Esophagus squamous epithelium (tissue), 5 donors: Measurements from ENCODE around the gene ANTKMT. TPM values are rescaled to one million over a fixed set of nuclear protein-coding genes. Genes with fewer than 3 reads are reported as not detected.

Source experiments
- DNase-seq: peaks from one replicate; lab custom pipeline; 2025; lab: John Stamatoyannopoulos, UW
- H3K27ac ChIP-seq, 4 donors: fragments of 200-600 bp; sonication (generic); one replicate each; pipeline ENCODE4 v1.5.1; 2016 to 2019; ENCODE audit warnings: mild to moderate bottlenecking in 1 of 4
- H3K27me3 ChIP-seq, 4 donors: fragments of 200-600 bp; sonication (generic); 1 replicate in 3 of 4; 2 replicates in 1 of 4; pipeline versions ENCODE4 v1.5.1 to v1.6.0; 2017 to 2021; ENCODE audit warnings: antibody characterized with exemption in 1 of 4
- H3K36me3 ChIP-seq, 3 donors: fragments of 200-600 bp; sonication (generic); one replicate each; pipeline ENCODE4 v1.5.1; 2016 to 2019
- H3K4me1 ChIP-seq, 3 donors: fragments of 200-600 bp; sonication (generic); one replicate each; pipeline ENCODE4 v1.5.1; 2017 to 2019
- H3K4me3 ChIP-seq, 4 donors: fragments of 200-600 bp; sonication (generic); 1 replicate in 3 of 4; 2 replicates in 1 of 4; pipeline ENCODE4 v1.5.1; 2016 to 2019; ENCODE audit warnings: mild to moderate bottlenecking in 2 of 4, moderate library complexity in 1 of 4
- H3K9me3 ChIP-seq, 3 donors: fragments of 200-600 bp; sonication (generic); one replicate each; pipeline ENCODE4 v1.5.1; 2016 to 2019
- POLR2A ChIP-seq, 4 donors: fragments of 450-650 bp; IDR thresholded peaks; one replicate each; pipeline ENCODE4 v1.6.1; 2017; ENCODE audit warnings: antibody characterized with exemption in 4 of 4, mild to moderate bottlenecking in 4 of 4, moderate library complexity in 3 of 4
- WGBS, 2 donors: methylation state at CpG; one replicate each; pipeline ENCODE4 v1.1.5; 2018; 5-methylcytosine and 5-hydroxymethylcytosine counted together
- intact Hi-C: fragments of 100-400 bp; cut with DNase I; formaldehyde crosslinking; loops from one replicate; pipeline ENCODE4 v1.15.0; 2022
- total RNA-seq, 4 donors: library from RNA; depleted of rRNA; stranded (reverse); fragments of >200 nt; gene quantifications; one replicate each; pipeline ENCODE4 v1.1.0, GENCODE V29; 2016
- TF ChIP-seq, protein P1 (sequence below), 6 experiments: fragments of 450-650 bp in 4 of 6; fragments of 200-600 bp in 2 of 6; sonication (generic) in 2 of 6; IDR thresholded peaks; one replicate each; pipeline ENCODE4 v1.5.1; 2016 to 2019; ENCODE audit warnings: antibody characterized with exemption in 6 of 6, mild to moderate bottlenecking in 4 of 6, moderate library complexity in 4 of 6
- donor health status: DM: yes; HTN: yes; CAD: no.

The ANTKMT gene
- total RNA-seq, 4 donors from 2014 or later: 11.6 to 29.1 (median 24.2) TPM

DNA sequence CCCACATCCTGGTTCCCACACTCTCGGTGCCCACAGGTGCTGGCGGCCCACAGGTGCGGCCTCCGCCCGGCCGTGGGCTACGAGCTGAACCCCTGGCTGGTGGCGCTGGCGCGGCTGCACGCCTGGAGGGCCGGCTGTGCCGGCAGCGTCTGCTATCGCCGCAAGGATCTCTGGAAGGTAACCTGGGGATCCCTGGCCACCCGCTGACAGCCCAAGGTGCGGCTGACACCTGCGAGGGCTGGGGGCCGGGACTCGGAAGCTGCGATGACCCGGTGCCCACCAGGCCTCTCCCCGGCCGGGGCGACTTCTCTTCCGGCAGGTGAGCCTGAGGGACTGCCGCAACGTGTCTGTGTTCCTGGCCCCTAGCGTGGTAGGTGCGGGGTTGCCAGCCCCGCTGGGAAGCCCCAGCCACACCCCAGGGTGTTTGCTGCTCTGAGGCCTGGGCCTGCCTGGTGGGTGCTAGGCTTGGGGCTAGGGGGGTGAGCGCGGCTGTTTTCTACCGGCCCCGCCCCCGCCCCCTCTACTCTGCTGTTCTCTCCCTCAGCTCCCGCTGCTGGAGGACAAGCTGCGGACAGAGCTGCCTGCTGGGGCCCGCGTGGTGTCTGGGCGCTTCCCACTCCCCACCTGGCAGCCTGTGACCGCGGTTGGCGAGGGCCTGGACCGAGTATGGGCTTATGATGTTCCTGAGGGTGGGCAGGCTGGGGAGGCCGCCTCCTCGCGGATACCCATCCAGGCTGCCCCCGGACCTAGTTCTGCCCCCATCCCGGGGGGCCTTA, 1.0 kb downstream of the ANTKMT start:
- H3K4me3 ChIP-seq: peak overlapping the region; percentile 59 to 87 (median 72)
- no peak for DNase-seq

DNA sequence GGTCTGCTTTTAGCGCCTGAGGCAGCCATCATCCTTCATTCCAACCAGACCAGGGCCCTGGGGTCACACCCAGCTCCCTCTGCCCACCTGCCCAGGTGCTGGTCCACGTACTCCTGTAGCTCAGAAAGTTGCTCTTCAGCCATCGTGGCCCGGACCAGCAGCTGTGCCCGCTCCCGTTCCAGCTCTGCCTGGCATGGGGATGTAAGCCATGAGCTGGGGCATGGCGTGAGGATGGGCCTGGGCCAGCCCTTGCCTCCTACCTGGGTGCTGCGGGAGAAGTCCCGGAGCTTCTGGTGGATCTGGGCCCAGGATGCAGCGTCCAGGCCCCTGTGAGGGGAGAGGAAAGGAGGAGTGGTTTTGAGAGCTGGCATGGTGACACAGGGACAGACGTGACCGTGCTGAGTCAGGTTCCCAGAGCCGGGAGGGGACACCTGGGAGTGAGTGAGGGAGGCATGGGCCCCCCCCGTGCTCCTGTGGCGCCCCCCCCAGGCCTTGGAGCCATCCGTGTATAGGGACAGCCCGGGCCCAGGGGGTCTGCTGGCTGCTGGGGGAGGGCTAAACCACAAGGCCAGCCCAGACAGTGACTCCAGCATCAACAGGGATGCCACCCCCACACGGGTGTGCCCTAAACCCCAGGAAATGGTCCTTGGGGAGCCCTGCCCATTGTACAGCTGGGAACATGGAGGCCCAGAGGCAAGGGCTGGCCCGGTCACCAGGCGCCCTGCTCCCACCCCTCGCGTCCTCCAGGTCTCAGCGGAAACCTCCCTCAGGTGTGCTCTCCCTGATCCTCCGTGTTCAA, 2.1 kb downstream of the ANTKMT start:
- intact Hi-C loops: no loop called here
- DNase-seq: no peak
- WGBS, 2 donors: 81% methylated on average over 6 of the region's 24 CpGs; no CpG with 5 or more reads in 1 of the 2 donors
- no peak overlapping the region for H3K4me3 ChIP-seq
- TF ChIP-seq, protein P1, sequence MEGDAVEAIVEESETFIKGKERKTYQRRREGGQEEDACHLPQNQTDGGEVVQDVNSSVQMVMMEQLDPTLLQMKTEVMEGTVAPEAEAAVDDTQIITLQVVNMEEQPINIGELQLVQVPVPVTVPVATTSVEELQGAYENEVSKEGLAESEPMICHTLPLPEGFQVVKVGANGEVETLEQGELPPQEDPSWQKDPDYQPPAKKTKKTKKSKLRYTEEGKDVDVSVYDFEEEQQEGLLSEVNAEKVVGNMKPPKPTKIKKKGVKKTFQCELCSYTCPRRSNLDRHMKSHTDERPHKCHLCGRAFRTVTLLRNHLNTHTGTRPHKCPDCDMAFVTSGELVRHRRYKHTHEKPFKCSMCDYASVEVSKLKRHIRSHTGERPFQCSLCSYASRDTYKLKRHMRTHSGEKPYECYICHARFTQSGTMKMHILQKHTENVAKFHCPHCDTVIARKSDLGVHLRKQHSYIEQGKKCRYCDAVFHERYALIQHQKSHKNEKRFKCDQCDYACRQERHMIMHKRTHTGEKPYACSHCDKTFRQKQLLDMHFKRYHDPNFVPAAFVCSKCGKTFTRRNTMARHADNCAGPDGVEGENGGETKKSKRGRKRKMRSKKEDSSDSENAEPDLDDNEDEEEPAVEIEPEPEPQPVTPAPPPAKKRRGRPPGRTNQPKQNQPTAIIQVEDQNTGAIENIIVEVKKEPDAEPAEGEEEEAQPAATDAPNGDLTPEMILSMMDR (IDR thresholded peaks at IDR 0.05): no peak
- TF ChIP-seq POLR2A (IDR thresholded peaks at IDR 0.05): no peak
- H3K27ac ChIP-seq: no peak overlapping the region
- peaks cover 32 to 58% (median 35%) of the 10 kb centered on the region in 3 donors for H3K4me1 ChIP-seq
- no peaks in the 10 kb centered on the region for H3K9me3 ChIP-seq
- no peaks in the 10 kb centered on the region for H3K36me3 ChIP-seq
- peaks cover 0 to 38% (median 1%) of the 10 kb centered on the region in 4 donors for H3K27me3 ChIP-seq

More for the DNA sequence above, 1.0 kb downstream of the ANTKMT start:
- Histone ChIP-seq H3K4me1 (peaks cover 22 to 53% (median 24%) of the 10 kb centered on the region in 3 donors), H3K27ac (peak overlapping the region in 3 of 4 donors; percentile 80 to 90 (median 88)), H3K9me3 (no peaks in the 10 kb centered on the region), H3K36me3 (no peaks in the 10 kb centered on the region), H3K27me3 (peaks cover 0 to 38% (median 1%) of the 10 kb centered on the region in 4 donors)
- 55% methylated on average over 13 of the region's 51 CpGs; no CpG with 5 or more reads in 1 of the 2 donors for WGBS, 2 donors
- TF ChIP-seq, protein P1 (IDR thresholded peaks at IDR 0.05): no peak
- TF ChIP-seq POLR2A (IDR thresholded peaks at IDR 0.05): no peak
- intact Hi-C loops: no loop called here

DNA sequence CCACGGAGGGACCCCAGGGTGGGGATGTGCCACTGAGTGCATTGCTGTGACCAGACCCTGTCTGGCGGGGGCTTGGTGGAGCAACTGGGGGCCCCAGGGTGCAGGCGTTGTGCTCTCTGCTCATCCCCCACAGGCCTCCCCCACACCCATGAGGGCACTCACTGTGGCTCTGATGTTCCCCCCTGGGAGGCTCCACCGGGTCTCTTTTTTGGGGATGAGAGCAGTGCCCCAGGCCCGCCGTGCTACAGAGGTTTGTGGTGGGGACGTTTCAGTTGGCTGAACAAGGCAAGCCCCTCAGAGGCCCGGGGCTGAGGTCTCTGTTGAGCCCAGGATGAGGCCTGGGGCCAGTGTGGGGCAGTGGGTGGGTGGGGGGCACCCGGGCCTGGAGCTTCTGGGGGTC, 2.7 kb downstream of the ANTKMT start:
- Histone ChIP-seq H3K9me3 (no peaks in the 10 kb centered on the region), H3K36me3 (no peaks in the 10 kb centered on the region), H3K4me3 (no peak overlapping the region), H3K27ac (no peak overlapping the region), H3K4me1 (peaks cover 39 to 65% (median 42%) of the 10 kb centered on the region in 3 donors), H3K27me3 (peaks cover 0 to 41% (median 1%) of the 10 kb centered on the region in 4 donors)
- no peak for DNase-seq
- 60 to 73% methylated on average over 1 to 2 of the region's 9 CpGs for WGBS, 2 donors
- intact Hi-C loops: no loop called here
- TF ChIP-seq, protein P1 (IDR thresholded peaks at IDR 0.05): no peak
- TF ChIP-seq POLR2A (IDR thresholded peaks at IDR 0.05): no peak

DNA sequence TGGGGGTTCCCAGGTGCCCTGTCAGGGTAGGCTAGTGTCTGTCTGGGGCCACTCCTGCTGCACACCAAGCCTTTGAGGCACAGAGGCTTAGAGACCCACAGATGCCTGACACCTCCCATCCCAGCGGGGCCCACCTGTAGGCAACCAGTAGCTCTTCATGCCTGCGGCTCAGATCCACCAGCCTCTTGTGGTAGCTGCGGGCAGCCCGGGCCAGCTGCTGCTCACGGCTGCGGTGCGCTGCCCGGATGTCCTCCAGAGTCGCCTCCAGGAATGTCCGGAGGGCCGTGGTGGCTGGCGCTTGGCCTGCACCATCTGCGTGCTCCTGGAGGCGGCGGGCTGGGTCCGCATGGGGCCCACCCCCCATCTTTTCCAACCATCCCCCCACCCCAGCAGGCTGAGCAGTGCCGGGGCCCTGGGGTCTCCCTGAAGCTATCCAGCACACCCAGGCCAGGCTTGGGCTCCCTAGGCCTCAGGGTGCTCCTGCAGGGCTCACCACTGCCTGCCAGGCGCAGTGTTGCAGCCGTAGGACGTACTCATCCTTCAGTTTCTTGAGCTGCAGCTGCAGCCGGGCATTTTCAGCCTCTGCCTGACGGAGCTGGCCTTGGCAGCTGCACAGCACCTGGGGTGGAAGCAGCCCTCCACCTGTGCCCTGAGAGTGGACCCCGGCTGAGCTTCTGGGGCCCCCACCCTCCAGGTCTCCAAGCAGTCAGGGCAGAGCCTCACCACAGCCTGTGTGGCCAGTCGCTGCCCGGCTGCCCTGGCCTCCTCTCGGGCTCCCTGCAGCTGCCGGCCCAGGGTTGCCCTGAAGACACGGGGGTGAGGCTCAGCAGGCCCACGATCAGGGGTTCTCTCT, 3.5 kb downstream of the ANTKMT start:
- Histone ChIP-seq H3K4me1 (peaks cover 41 to 65% (median 45%) of the 10 kb centered on the region in 3 donors), H3K27me3 (peaks cover 0 to 48% (median 1%) of the 10 kb centered on the region in 4 donors), H3K27ac (no peak overlapping the region), H3K36me3 (no peaks in the 10 kb centered on the region), H3K9me3 (no peaks in the 10 kb centered on the region), H3K4me3 (no peak overlapping the region)
- TF ChIP-seq, protein P1 (IDR thresholded peaks at IDR 0.05): no peak
- no peak for TF ChIP-seq POLR2A (IDR thresholded peaks at IDR 0.05)
- WGBS, 2 donors: 40% methylated on average over 1 to 5 of the region's 29 CpGs
- intact Hi-C loops: no loop called here
- DNase-seq: no peak
